H9 (cell line): ENCODE results near the gene SEC14L5. TPM values are rescaled to one million over a fixed set of nuclear protein-coding genes. Genes with fewer than 3 reads are reported as not detected.

Experiments
- DNase-seq: peaks from one replicate; pipeline ENCODE4 v3.0.0-alpha.2; 2017
- H2AFZ ChIP-seq: one replicate; pipeline ENCODE4 v1.6.1; 2013; ENCODE audit warnings: mild to moderate bottlenecking, low read length, control low read depth, moderate library complexity
- H2AK5ac ChIP-seq: 2 replicates; pipeline ENCODE4 v1.6.1; 2013; ENCODE audit warnings: low read length, control low read depth, mixed read lengths; ENCODE audit not compliant: insufficient read length
- H2BK120ac ChIP-seq: one replicate; pipeline ENCODE4 v1.6.1; 2013; ENCODE audit warnings: low read depth, mild to moderate bottlenecking, low read length, control low read depth, inconsistent platforms; ENCODE audit not compliant: poor library complexity, severe bottlenecking
- H2BK12ac ChIP-seq: 2 replicates; pipeline ENCODE4 v1.6.1; 2013; ENCODE audit warnings: low read length, control low read depth, mixed read lengths, low read depth; ENCODE audit not compliant: insufficient read length
- H2BK15ac ChIP-seq: 2 replicates; pipeline ENCODE4 v1.6.1; 2013; ENCODE audit warnings: low read depth, low read length, control low read depth
- H2BK20ac ChIP-seq: one replicate; pipeline ENCODE4 v1.6.1; 2013; ENCODE audit warnings: low read depth, mild to moderate bottlenecking, low read length, control low read depth, inconsistent platforms; ENCODE audit not compliant: poor library complexity, severe bottlenecking
- H2BK5ac ChIP-seq: 2 replicates; pipeline ENCODE4 v1.6.1; 2013; ENCODE audit warnings: low read length, control low read depth, mixed read lengths; ENCODE audit not compliant: insufficient read length
- H3K14ac ChIP-seq: 2 replicates; pipeline ENCODE4 v1.6.1; 2013; ENCODE audit warnings: low read length, control low read depth; ENCODE audit not compliant: insufficient read depth
- H3K18ac ChIP-seq: 2 replicates; pipeline ENCODE4 v1.6.1; 2013; ENCODE audit warnings: low read depth, mild to moderate bottlenecking, mixed read lengths, low read length, control low read depth; ENCODE audit not compliant: insufficient read length
- H3K23ac ChIP-seq: 2 replicates; pipeline ENCODE4 v1.6.1; 2013; ENCODE audit warnings: low read length, control low read depth, mixed read lengths, low read depth; ENCODE audit not compliant: insufficient read length
- H3K23me2 ChIP-seq: 2 replicates; pipeline ENCODE4 v1.6.1; 2013; ENCODE audit warnings: low read depth, mild to moderate bottlenecking, mixed read lengths, low read length, control low read depth; ENCODE audit not compliant: insufficient read length, poor library complexity, severe bottlenecking
- H3K27ac ChIP-seq: 2 replicates; pipeline ENCODE4 v1.5.1; 2013; ENCODE audit warnings: low read length, control low read depth, mixed read lengths, low read depth; ENCODE audit not compliant: insufficient read length
- H3K27me3 ChIP-seq: 2 replicates; pipeline ENCODE4 v1.6.1; 2013; ENCODE audit warnings: low read length, control low read depth, inconsistent platforms; ENCODE audit not compliant: insufficient read depth
- H3K4ac ChIP-seq: 2 replicates; pipeline ENCODE4 v1.6.1; 2013; ENCODE audit warnings: low read depth, mild to moderate bottlenecking, control low read depth, inconsistent platforms, low read length, moderate library complexity
- H3K4me1 ChIP-seq: 2 replicates; pipeline ENCODE4 v1.6.1; 2013; ENCODE audit warnings: low read length, control low read depth, inconsistent platforms; ENCODE audit not compliant: insufficient read depth
- H3K4me2 ChIP-seq: 2 replicates; pipeline ENCODE4 v1.6.1; 2013; ENCODE audit warnings: low read length, control low read depth, mixed read lengths; ENCODE audit not compliant: insufficient read length, insufficient read depth
- H3K56ac ChIP-seq: 2 replicates; pipeline ENCODE4 v1.6.1; 2013; ENCODE audit warnings: low read depth, mild to moderate bottlenecking, mixed read lengths, low read length, control low read depth; ENCODE audit not compliant: insufficient read length
- H3K79me1 ChIP-seq: 2 replicates; pipeline ENCODE4 v1.6.1; 2013; ENCODE audit warnings: low read depth, mild to moderate bottlenecking, moderate library complexity, low read length, control low read depth, inconsistent platforms; ENCODE audit not compliant: insufficient read depth, poor library complexity, severe bottlenecking
- H3K79me2 ChIP-seq: 2 replicates; pipeline ENCODE4 v1.6.1; 2013; ENCODE audit warnings: low read length, control low read depth, inconsistent platforms; ENCODE audit not compliant: insufficient read depth
- H3K9ac ChIP-seq: 2 replicates; pipeline ENCODE4 v1.6.1; 2013; ENCODE audit warnings: low read length, control low read depth, mixed read lengths; ENCODE audit not compliant: insufficient read length; ENCODE audit errors: extremely low read depth
- H3K9me3 ChIP-seq: one replicate; pipeline ENCODE4 v1.6.1; 2013; ENCODE audit warnings: low read depth, low read length, inconsistent platforms; ENCODE audit not compliant: control insufficient read depth
- H3T11ph ChIP-seq: one replicate; pipeline ENCODE4 v1.6.1; 2013; ENCODE audit warnings: mild to moderate bottlenecking, low read length, control low read depth, inconsistent platforms
- H4K20me1 ChIP-seq: one replicate; pipeline ENCODE4 v1.6.1; 2013; ENCODE audit not compliant: control insufficient read depth, insufficient read length, insufficient read depth
- H4K5ac ChIP-seq: 2 replicates; pipeline ENCODE4 v1.6.1; 2013; ENCODE audit warnings: low read depth, mild to moderate bottlenecking, mixed read lengths, low read length, control low read depth; ENCODE audit not compliant: insufficient read length
- H4K8ac ChIP-seq: replicated peaks from 2 replicates; pipeline ENCODE4 v1.6.1; 2013; ENCODE audit warnings: low read length, control low read depth, mixed read lengths, low read depth; ENCODE audit not compliant: insufficient read length
- H4K91ac ChIP-seq: 2 replicates; pipeline ENCODE4 v1.6.1; 2013; ENCODE audit warnings: low read depth, mild to moderate bottlenecking, moderate library complexity, mixed read lengths, low read length, control low read depth; ENCODE audit not compliant: insufficient read length
- H3K27ac Mint-ChIP-seq, 3 experiments: 2 replicates in 2 of 3; 3 replicates in 1 of 3; pipeline ENCODE4 v1.8.0; 2020 to 2021; ENCODE audit warnings: mixed read lengths in 3 of 3, mild to moderate bottlenecking in 1 of 3, moderate library complexity in 1 of 3
- H3K27me3 Mint-ChIP-seq: 2 replicates; pipeline ENCODE4 v1.8.0; 2021; ENCODE audit warnings: low read depth, mild to moderate bottlenecking, moderate library complexity, mixed read lengths
- H3K36me3 Mint-ChIP-seq, 3 experiments: 2 replicates in 2 of 3; 3 replicates in 1 of 3; pipeline ENCODE4 v1.8.0; 2020 to 2021; ENCODE audit warnings: low read depth in 3 of 3, mixed read lengths in 3 of 3; ENCODE audit not compliant: insufficient read depth in 1 of 3
- H3K4me1 Mint-ChIP-seq, 2 experiments: 2 replicates each; pipeline ENCODE4 v1.8.0; 2020; ENCODE audit warnings: mixed read lengths in 2 of 2
- H3K4me3 Mint-ChIP-seq, 2 experiments: 2 replicates in 1 of 2; 3 replicates in 1 of 2; pipeline ENCODE4 v1.8.0; 2020 to 2021; ENCODE audit warnings: mild to moderate bottlenecking in 2 of 2, mixed read lengths in 2 of 2, moderate library complexity in 1 of 2
- H3K9me3 Mint-ChIP-seq, 2 experiments: 2 replicates in 1 of 2; 3 replicates in 1 of 2; pipeline ENCODE4 v1.8.0; 2020; ENCODE audit warnings: mild to moderate bottlenecking in 2 of 2, mixed read lengths in 2 of 2, moderate library complexity in 1 of 2
- WGBS: extraction: QIAGEN DNeasy Blood & Tissue Kit; methylation state at CpG from one replicate; pipeline ENCODE4 v1.1.7; 2013; ENCODE audit warnings: missing lambda C conversion rate, low lambda C conversion rate, mixed read lengths; ENCODE audit not compliant: insufficient read length; ENCODE audit errors: extremely low coverage; 5-methylcytosine and 5-hydroxymethylcytosine counted together
- total RNA-seq: library from RNA; stranded (reverse); gene quantifications from 2 replicates; pipeline ENCODE4 v1.2.1, GENCODE V29; 2021
- TF ChIP-seq, protein P1 (sequence below): fragments of 200-600 bp; sonication (generic); conservative IDR thresholded peaks from 3 replicates; pipeline ENCODE4 v1.8.0; 2021; ENCODE audit warnings: antibody characterized with exemption, mild to moderate bottlenecking

The SEC14L5 gene
- total RNA-seq, 1 experiment from 2014 or later: 4.1 TPM

DNA sequence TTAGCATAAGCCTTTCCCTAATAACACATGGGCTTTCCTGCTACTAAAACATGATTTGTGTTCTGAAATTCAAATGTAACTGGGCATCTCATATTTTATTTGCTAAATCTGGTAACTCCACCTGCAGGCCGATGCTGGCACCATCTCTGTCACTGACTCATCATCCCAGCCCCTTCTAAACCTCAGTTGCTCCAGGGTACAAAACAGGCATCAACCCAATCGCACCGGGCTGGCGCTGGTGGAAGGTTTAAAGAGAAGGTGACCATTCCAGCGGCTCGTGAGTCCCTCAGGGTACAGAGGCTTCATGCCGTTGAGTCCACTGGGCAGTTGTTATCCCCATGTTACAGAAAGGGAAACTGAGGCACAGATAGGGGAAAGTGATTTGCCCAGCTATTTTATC is 48.3 kb upstream of the SEC14L5 start:
- Histone ChIP-seq H2BK5ac (no peak overlapping the region), H2BK15ac (no peak overlapping the region), H2AFZ (no peak overlapping the region), H2BK12ac (no peak overlapping the region), H3K4me1 (no peaks in the 10 kb centered on the region), H2BK20ac (no peak overlapping the region), H3T11ph (no peak overlapping the region), H4K8ac (no peak overlapping the region), H3K27me3 (no peaks in the 10 kb centered on the region), H3K18ac (no peak overlapping the region), H4K91ac (no peak overlapping the region), H3K56ac (no peak overlapping the region), H3K27ac (no peak overlapping the region), H2AK5ac (no peak overlapping the region), H3K4me2 (no peak overlapping the region), H3K23ac (no peak overlapping the region), H3K9me3 (no peaks in the 10 kb centered on the region), H3K4ac (no peak overlapping the region), H4K5ac (no peak overlapping the region), H3K79me2 (no peaks in the 10 kb centered on the region), H3K9ac (no peak overlapping the region), H4K20me1 (no peaks in the 10 kb centered on the region), H3K14ac (no peak overlapping the region), H3K23me2 (no peaks in the 10 kb centered on the region), H2BK120ac (no peak overlapping the region), H3K79me1 (no peaks in the 10 kb centered on the region)
- H3K27me3 Mint-ChIP-seq: no peaks in the 10 kb centered on the region
- no peak overlapping the region for H3K4me3 Mint-ChIP-seq
- H3K27ac Mint-ChIP-seq: 0 out of 7 replicates have a peak overlapping the region, but pooled peaks of 1 of the 3 experiments have one; percentile 22
- no peak for DNase-seq
- H3K9me3 Mint-ChIP-seq: no peaks in the 10 kb centered on the region
- WGBS: no CpG with 5 or more reads among the region's 7 CpGs
- TF ChIP-seq, protein P1, sequence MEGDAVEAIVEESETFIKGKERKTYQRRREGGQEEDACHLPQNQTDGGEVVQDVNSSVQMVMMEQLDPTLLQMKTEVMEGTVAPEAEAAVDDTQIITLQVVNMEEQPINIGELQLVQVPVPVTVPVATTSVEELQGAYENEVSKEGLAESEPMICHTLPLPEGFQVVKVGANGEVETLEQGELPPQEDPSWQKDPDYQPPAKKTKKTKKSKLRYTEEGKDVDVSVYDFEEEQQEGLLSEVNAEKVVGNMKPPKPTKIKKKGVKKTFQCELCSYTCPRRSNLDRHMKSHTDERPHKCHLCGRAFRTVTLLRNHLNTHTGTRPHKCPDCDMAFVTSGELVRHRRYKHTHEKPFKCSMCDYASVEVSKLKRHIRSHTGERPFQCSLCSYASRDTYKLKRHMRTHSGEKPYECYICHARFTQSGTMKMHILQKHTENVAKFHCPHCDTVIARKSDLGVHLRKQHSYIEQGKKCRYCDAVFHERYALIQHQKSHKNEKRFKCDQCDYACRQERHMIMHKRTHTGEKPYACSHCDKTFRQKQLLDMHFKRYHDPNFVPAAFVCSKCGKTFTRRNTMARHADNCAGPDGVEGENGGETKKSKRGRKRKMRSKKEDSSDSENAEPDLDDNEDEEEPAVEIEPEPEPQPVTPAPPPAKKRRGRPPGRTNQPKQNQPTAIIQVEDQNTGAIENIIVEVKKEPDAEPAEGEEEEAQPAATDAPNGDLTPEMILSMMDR: no peak; the same call in 2 of the 3 replicates
- H3K36me3 Mint-ChIP-seq: no peaks in the 10 kb centered on the region
- peaks cover 4 to 9% of the 10 kb centered on the region in 2 experiments for H3K4me1 Mint-ChIP-seq
